VCaP (cell line): ENCODE results near the gene EEF1E1.

Experiments
- H3K27ac ChIP-seq: fragments of 450-650 bp; 2 replicates; pipeline ENCODE4 v1.5.1; 2017
- CTCF ChIP-seq: fragments of 450-650 bp; conservative IDR thresholded peaks from 2 replicates; pipeline ENCODE4 v1.5.1; 2017; ENCODE audit warnings: mild to moderate bottlenecking, moderate library complexity

The EEF1E1 gene

GRCh38 chr6:8131265-8131897, 29.0 kb upstream of the EEF1E1 start:
- no peak overlapping the region for H3K27ac ChIP-seq
- peak; percentile 46 for TF ChIP-seq CTCF

GRCh38 chr6:8130399-8130798, 28.1 kb upstream of the EEF1E1 start:
- TF ChIP-seq CTCF: no peak
- H3K27ac ChIP-seq: no peak overlapping the region

- TF ChIP-seq CTCF: no peak
- H3K27ac ChIP-seq: no peak overlapping the region
These were observed 20.9 kb upstream of the EEF1E1 start for GRCh38 chr6:8123236-8123635.

GRCh38 chr6:8114956-8115355, 12.6 kb upstream of the EEF1E1 start:
- no peak for TF ChIP-seq CTCF
- H3K27ac ChIP-seq: no peak overlapping the region

GRCh38 chr6:8113131-8113654, 10.8 kb upstream of the EEF1E1 start:
- TF ChIP-seq CTCF: no peak
- H3K27ac ChIP-seq: no peak overlapping the region

GRCh38 chr6:8110725-8111124, 8.4 kb upstream of the EEF1E1 start:
- no peak for TF ChIP-seq CTCF
- no peak overlapping the region for H3K27ac ChIP-seq

GRCh38 chr6:8110117-8110721, 7.9 kb upstream of the EEF1E1 start:
- TF ChIP-seq CTCF: no peak
- H3K27ac ChIP-seq: no peak overlapping the region
